A549 (cell line): ENCODE data around the gene B3GALNT2. TPM values are rescaled to one million over a fixed set of nuclear protein-coding genes. Genes with fewer than 3 reads are reported as not detected.

Experiments
- ATAC-seq, 2 experiments: fragments of 200-7000 bp in 1 of 2; fragments of >200 bp in 1 of 2; cut with Nextera tagmentation in 1 of 2; cut with Tn5 transposase in 1 of 2; 3 replicates each; pipeline versions ENCODE4 v1.8.0 to v1.9.1; 2018 to 2020; ENCODE audit warnings: mild to moderate bottlenecking in 1 of 2, moderate library complexity in 1 of 2
- CTCF ChIA-PET: fragments of 300-600 bp; sonication (Branson Sonifier 250); formaldehyde crosslinking; extraction: SDS; loops from one replicate; lab custom pipeline; 2021; ENCODE audit warnings: antibody characterized with exemption, inconsistent platforms; lab: Yijun Ruan, JAX
- POLR2A ChIA-PET: fragments of 350-600 bp; formaldehyde crosslinking; extraction: SDS; loops from one replicate; lab custom pipeline; 2021; ENCODE audit warnings: antibody characterized with exemption, inconsistent platforms; lab: Yijun Ruan, JAX
- DNase-seq, 2 experiments: peaks; one replicate each; pipeline versions ENCODE4 v3.0.0 to v3.0.0-alpha.2; 2011 to 2016; ENCODE audit warnings: low read depth in 1 of 2, low spot score in 1 of 2
- FAIRE-seq: peaks from 2 replicates; lab custom pipeline; 2011; peaks lifted over from hg19 to GRCh38; lab: Jason Lieb, UNC
- H3K27ac ChIP-seq, 2 experiments: fragments of >200 bp; sonication (Bioruptor Twin); formaldehyde crosslinking; 3 replicates each; pipeline ENCODE4 v1.5.1; 2016 to 2017
- H3K4me1 ChIP-seq: fragments of >200 bp; sonication (Bioruptor Twin); formaldehyde crosslinking; 3 replicates; pipeline ENCODE4 v1.6.1; 2016
- H3K4me2 ChIP-seq: fragments of >200 bp; sonication (Bioruptor Twin); formaldehyde crosslinking; 3 replicates; pipeline ENCODE4 v1.6.1; 2016
- H3K4me3 ChIP-seq: fragments of >200 bp; sonication (Bioruptor Twin); formaldehyde crosslinking; 3 replicates; pipeline ENCODE4 v1.5.1; 2016
- H3K9me3 ChIP-seq: fragments of >200 bp; sonication (Bioruptor Twin); formaldehyde crosslinking; 3 replicates; pipeline ENCODE4 v1.6.1; 2016
- BHLHE40 ChIP-seq: IDR thresholded peaks from 2 replicates; pipeline ENCODE4 v1.6.1; 2012; ENCODE audit warnings: low read depth, low read length, inconsistent platforms
- CBX2 ChIP-seq: fragments of 200-600 bp; sonication (generic); IDR thresholded peaks from 2 replicates; pipeline ENCODE4 v1.6.1; 2016; ENCODE audit warnings: low read depth, mild to moderate bottlenecking, borderline replicate concordance
- EP300 ChIP-seq, 2 experiments: fragments of >200 bp; sonication (Bioruptor Twin); formaldehyde crosslinking; IDR thresholded peaks; 2 replicates in 1 of 2; 3 replicates in 1 of 2; pipeline ENCODE4 v1.6.1; 2016 to 2017
- ESRRA ChIP-seq: fragments of 150-350 bp; IDR thresholded peaks from 2 replicates; pipeline ENCODE4 v1.6.1; 2014; ENCODE audit warnings: mild to moderate bottlenecking, low read length, borderline replicate concordance
- FOSB ChIP-seq: fragments of 250-450 bp; sonication (Bioruptor Pico); IDR thresholded peaks from 2 replicates; pipeline ENCODE4 v1.5.0; 2020; ENCODE audit warnings: mild to moderate bottlenecking, moderate library complexity
- FOSL2 ChIP-seq, 2 experiments: fragments of 450-650 bp in 1 of 2; fragments of >200 bp in 1 of 2; sonication (Bioruptor Twin) in 1 of 2; formaldehyde crosslinking; IDR thresholded peaks; 2 replicates each; pipeline versions ENCODE4 v1.5.0 to v1.6.1; 2016 to 2020; ENCODE audit warnings: mild to moderate bottlenecking in 1 of 2, moderate library complexity in 1 of 2
- HOXA7 ChIP-seq: fragments of 250-450 bp; sonication (Bioruptor Pico); IDR thresholded peaks from 2 replicates; pipeline ENCODE4 v1.5.0; 2020; ENCODE audit warnings: mild to moderate bottlenecking, moderate library complexity
- JUN ChIP-seq, 2 experiments: fragments of >200 bp; sonication (Bioruptor Twin); formaldehyde crosslinking; IDR thresholded peaks; 2 replicates in 1 of 2; 3 replicates in 1 of 2; pipeline ENCODE4 v1.6.1; 2016 to 2017
- JUNB ChIP-seq: fragments of >200 bp; sonication (Bioruptor Twin); formaldehyde crosslinking; IDR thresholded peaks from 2 replicates; pipeline ENCODE4 v1.6.1; 2016
- MAZ ChIP-seq: fragments of 150-350 bp; IDR thresholded peaks from 2 replicates; pipeline ENCODE4 v1.6.1; 2014; ENCODE audit warnings: antibody characterized with exemption, low read depth, low read length, borderline replicate concordance
- MYC ChIP-seq: IDR thresholded peaks from 2 replicates; pipeline ENCODE4 v1.6.1; 2012; ENCODE audit warnings: mild to moderate bottlenecking, inconsistent platforms, low read length, improper control_type of control experiment, borderline replicate concordance
- NPAS2 ChIP-seq: fragments of 250-450 bp; sonication (Bioruptor Pico); IDR thresholded peaks from 2 replicates; pipeline ENCODE4 v1.8.0; 2022; ENCODE audit warnings: mild to moderate bottlenecking, moderate library complexity, borderline replicate concordance
- PHF8 ChIP-seq: fragments of 200-600 bp; sonication (generic); IDR thresholded peaks from 2 replicates; pipeline ENCODE4 v1.6.1; 2016; ENCODE audit warnings: low read depth, mild to moderate bottlenecking, antibody characterized with exemption, moderate library complexity, borderline replicate concordance
- POLR2A ChIP-seq: IDR thresholded peaks from 2 replicates; pipeline ENCODE4 v1.6.1; 2012; ENCODE audit warnings: mild to moderate bottlenecking, low read length
- RAD21 ChIP-seq, 2 experiments: fragments of >200 bp in 1 of 2; sonication (Bioruptor Twin) in 1 of 2; formaldehyde crosslinking in 1 of 2; IDR thresholded peaks in 1 of 2; conservative IDR thresholded peaks in 1 of 2; 2 replicates in 1 of 2; 3 replicates in 1 of 2; pipeline ENCODE4 v1.6.1; 2012 to 2018; ENCODE audit warnings: inconsistent platforms in 1 of 2
- RCOR1 ChIP-seq: fragments of 150-350 bp; IDR thresholded peaks from 2 replicates; pipeline ENCODE4 v1.6.1; 2014; ENCODE audit warnings: antibody characterized with exemption, low read length, low read depth
- RFX5 ChIP-seq: fragments of 450-650 bp; IDR thresholded peaks from 2 replicates; pipeline ENCODE4 v1.7.1; 2014; ENCODE audit warnings: antibody characterized with exemption, mild to moderate bottlenecking, moderate library complexity
- SMC3 ChIP-seq: fragments of >200 bp; sonication (Bioruptor Twin); formaldehyde crosslinking; IDR thresholded peaks from 3 replicates; pipeline ENCODE4 v1.6.1; 2018; ENCODE audit warnings: inconsistent platforms
- TP53 ChIP-seq: fragments of 250-450 bp; sonication (Bioruptor Pico); IDR thresholded peaks from 2 replicates; pipeline ENCODE4 v1.5.0; 2021; ENCODE audit warnings: mild to moderate bottlenecking, moderate library complexity
- ZFP36 ChIP-seq: fragments of 450-650 bp; IDR thresholded peaks from 2 replicates; pipeline ENCODE4 v1.6.1; 2014; ENCODE audit warnings: borderline replicate concordance; ENCODE audit not compliant: partially characterized antibody
- ZSCAN20 ChIP-seq: fragments of 250-450 bp; sonication (Bioruptor Pico); IDR thresholded peaks from 2 replicates; pipeline ENCODE4 v1.8.0; 2022; ENCODE audit warnings: mild to moderate bottlenecking, moderate library complexity
- WGBS: methylation state at CpG from one replicate; pipeline ENCODE4 v1.1.6; 2017; ENCODE audit errors: missing lambda C conversion rate; 5-methylcytosine and 5-hydroxymethylcytosine counted together
- polyA plus RNA-seq, 4 experiments: library from polyadenylated mRNA; depleted of rRNA in 3 of 4; stranded (reverse); fragments of >200 nt; fragmentation: RNase III in 1 of 4; extraction: RNeasy Plus Mini Kit Qiagen cat#74134 plus additional on column Dnase treatment in 1 of 4; gene quantifications; 2 replicates in 3 of 4; 3 replicates in 1 of 4; pipeline ENCODE4 v1.2.3, GENCODE V29; 2011 to 2017
- TF ChIP-seq, protein P1 (sequence below): fragments of >200 bp; sonication (Bioruptor Twin); formaldehyde crosslinking; IDR thresholded peaks from 3 replicates; pipeline ENCODE4 v1.6.1; 2016
- TF ChIP-seq, protein P2 (sequence below): IDR thresholded peaks from 2 replicates; pipeline ENCODE4 v1.6.1; 2012; ENCODE audit warnings: low read depth, borderline replicate concordance
- TF ChIP-seq, protein P3 (sequence below): fragments of 450-650 bp; IDR thresholded peaks from 2 replicates; pipeline ENCODE4 v1.6.1; 2014; ENCODE audit warnings: antibody characterized with exemption
- TF ChIP-seq, protein P4 (sequence below): IDR thresholded peaks from 2 replicates; pipeline ENCODE4 v1.6.1; 2012
- TF ChIP-seq, protein P5 (sequence below): fragments of >200 bp; sonication (Bioruptor Twin); formaldehyde crosslinking; IDR thresholded peaks from 3 replicates; pipeline ENCODE4 v1.5.1; 2016

B3GALNT2 gene
- polyA plus RNA-seq, 2 of the 4 experiments (the other 2 are of a cell fraction): 17.3 to 39.6 TPM

DNA sequence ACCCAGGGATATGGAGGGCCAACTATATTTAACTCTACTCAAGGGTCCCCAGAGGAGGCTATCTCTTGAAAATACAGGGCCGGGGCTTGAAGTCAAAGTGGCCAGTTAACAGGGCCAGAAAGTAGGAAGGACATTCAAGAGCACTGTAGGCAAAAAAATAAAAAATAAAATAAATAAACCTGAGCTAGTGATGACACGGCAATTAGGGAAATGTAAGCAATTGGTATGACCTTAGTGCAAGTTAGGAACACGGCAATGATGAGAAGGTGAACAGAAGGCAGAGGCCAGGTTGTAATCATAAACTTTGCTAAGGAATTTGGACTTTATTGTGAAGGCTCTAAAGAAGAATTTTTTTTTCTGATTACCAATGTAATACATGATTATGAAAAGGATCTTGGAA, 3.4 kb upstream of the B3GALNT2 start:
- no peak overlapping the region for H3K27ac ChIP-seq
- 87% methylated on average over 3 of the region's 3 CpGs for WGBS
- TF ChIP-seq, protein P1, sequence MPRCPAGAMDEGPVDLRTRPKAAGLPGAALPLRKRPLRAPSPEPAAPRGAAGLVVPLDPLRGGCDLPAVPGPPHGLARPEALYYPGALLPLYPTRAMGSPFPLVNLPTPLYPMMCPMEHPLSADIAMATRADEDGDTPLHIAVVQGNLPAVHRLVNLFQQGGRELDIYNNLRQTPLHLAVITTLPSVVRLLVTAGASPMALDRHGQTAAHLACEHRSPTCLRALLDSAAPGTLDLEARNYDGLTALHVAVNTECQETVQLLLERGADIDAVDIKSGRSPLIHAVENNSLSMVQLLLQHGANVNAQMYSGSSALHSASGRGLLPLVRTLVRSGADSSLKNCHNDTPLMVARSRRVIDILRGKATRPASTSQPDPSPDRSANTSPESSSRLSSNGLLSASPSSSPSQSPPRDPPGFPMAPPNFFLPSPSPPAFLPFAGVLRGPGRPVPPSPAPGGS: no peak
- TF ChIP-seq ZFP36 (no peak), EP300 (IDR thresholded peaks at IDR 0.05) (no peak), RAD21 (conservative IDR thresholded peaks at IDR 0.05 in 1 of 2, IDR thresholded peaks at IDR 0.05 in 1 of 2) (no peak), JUN (IDR thresholded peaks at IDR 0.05) (no peak), FOSB (CRISPR knock-in tag) (no peak), HOXA7 (CRISPR knock-in tag) (no peak), NPAS2 (CRISPR knock-in tag) (no peak)
- TF ChIP-seq, protein P2, sequence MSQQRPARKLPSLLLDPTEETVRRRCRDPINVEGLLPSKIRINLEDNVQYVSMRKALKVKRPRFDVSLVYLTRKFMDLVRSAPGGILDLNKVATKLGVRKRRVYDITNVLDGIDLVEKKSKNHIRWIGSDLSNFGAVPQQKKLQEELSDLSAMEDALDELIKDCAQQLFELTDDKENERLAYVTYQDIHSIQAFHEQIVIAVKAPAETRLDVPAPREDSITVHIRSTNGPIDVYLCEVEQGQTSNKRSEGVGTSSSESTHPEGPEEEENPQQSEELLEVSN: no peak
- TF ChIP-seq, protein P3, sequence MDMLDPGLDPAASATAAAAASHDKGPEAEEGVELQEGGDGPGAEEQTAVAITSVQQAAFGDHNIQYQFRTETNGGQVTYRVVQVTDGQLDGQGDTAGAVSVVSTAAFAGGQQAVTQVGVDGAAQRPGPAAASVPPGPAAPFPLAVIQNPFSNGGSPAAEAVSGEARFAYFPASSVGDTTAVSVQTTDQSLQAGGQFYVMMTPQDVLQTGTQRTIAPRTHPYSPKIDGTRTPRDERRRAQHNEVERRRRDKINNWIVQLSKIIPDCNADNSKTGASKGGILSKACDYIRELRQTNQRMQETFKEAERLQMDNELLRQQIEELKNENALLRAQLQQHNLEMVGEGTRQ: no peak
- ChIA-PET POLR2A (no interaction called here), CTCF (interaction anchor here (1.6 kb wide), 1 partner anchor 277 kb away, joined by 4 read pairs; no protein-coding TSS in a partner anchor)
- FAIRE-seq: no peak
- no peak for ATAC-seq
- DNase-seq: no peak
- no peak overlapping the region for H3K4me3 ChIP-seq
- peaks cover 10% of the 10 kb centered on the region for H3K4me1 ChIP-seq
- no peak overlapping the region for H3K4me2 ChIP-seq
- H3K9me3 ChIP-seq: no peaks in the 10 kb centered on the region

DNA sequence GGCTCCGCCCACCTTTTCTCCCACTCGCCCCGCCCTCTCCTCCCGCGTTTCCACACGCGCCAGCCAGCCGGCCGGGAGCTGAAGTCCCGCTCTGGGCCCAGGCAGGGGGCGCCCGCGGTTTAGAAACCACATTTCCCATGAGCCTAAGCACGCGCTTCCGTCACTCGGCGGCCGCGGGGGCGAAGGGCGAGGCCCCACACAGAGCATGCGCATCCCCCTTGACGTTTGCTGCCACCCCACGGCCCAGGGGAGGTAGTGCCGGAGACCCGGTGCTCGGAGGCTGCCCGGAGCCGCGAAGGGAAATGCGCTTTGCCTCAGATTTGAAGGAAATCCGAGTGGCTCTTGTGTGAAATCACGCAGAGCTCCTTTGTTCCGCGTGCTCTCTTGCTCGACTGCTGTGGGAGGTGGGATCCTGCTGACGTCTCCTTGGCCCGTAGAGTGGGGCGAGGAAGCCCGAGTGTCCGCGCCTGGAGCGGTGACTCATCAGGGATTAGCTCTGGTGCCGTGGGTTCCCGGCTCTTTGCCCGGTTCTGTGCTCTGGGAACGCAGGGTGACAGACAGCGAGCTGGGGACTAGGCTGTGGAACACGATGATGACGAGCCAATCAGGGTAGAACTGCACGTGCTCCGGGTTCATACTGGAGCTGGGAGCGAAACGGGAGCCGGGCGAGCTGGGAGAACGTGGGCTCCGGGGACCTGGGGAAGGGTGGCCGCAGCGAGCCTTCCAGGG, 406 bp upstream of the B3GALNT2 start:
- WGBS: 1% methylated on average over 14 of the region's 61 CpGs
- POLR2A ChIA-PET: interaction anchor here (0.5 to 2.2 kb wide), 25 partner anchors 9 to 1021 kb away, joined by 3 to 11 read pairs (median 4); partner anchors contain the start of genes ARID4B, RBM34 and TBCE
- Histone ChIP-seq H3K27ac (peak overlapping the region; percentile 89 to 97), H3K4me1 (peaks cover 19% of the 10 kb centered on the region), H3K4me2 (peak overlapping the region; percentile 67), H3K4me3 (peak overlapping the region; percentile 82), H3K9me3 (no peaks in the 10 kb centered on the region)
- DNase-seq (peak; percentile 89 to 99), ATAC-seq (peak; percentile 84 to 91), FAIRE-seq (no peak)
- no peak for TF ChIP-seq ZSCAN20
- TF ChIP-seq, protein P1: peak; percentile 77; the same call in 2 of the 3 replicates
- no peak for TF ChIP-seq CBX2
- 0 out of 2 replicates have a peak, but pooled peaks have one; percentile 4 for TF ChIP-seq TP53
- TF ChIP-seq RFX5: no peak
- TF ChIP-seq MYC: peak; percentile 88
- TF ChIP-seq POLR2A: peak; percentile 67
- peak; percentile 40; the same call in 1 of the 2 replicates for TF ChIP-seq JUNB
- peak; percentile 55; the same call in 1 of the 2 replicates for TF ChIP-seq PHF8
- TF ChIP-seq, protein P4, sequence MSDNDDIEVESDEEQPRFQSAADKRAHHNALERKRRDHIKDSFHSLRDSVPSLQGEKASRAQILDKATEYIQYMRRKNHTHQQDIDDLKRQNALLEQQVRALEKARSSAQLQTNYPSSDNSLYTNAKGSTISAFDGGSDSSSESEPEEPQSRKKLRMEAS: peak; percentile 86
- peak; percentile 36 to 79; a peak in 3 of 5 replicates for TF ChIP-seq JUN (IDR thresholded peaks at IDR 0.05)
- TF ChIP-seq SMC3: peak; percentile 45
- TF ChIP-seq ESRRA: no peak
- TF ChIP-seq RAD21 (conservative IDR thresholded peaks at IDR 0.05 in 1 of 2, IDR thresholded peaks at IDR 0.05 in 1 of 2): peak; percentile 42 to 48; a peak in 3 of 5 replicates
- TF ChIP-seq RCOR1: no peak
- TF ChIP-seq BHLHE40: peak; percentile 69; the same call in 1 of the 2 replicates
- TF ChIP-seq, protein P3: peak; percentile 25; the same call in 1 of the 2 replicates
- TF ChIP-seq FOSL2 (IDR thresholded peaks at IDR 0.05): peak; percentile 85
- TF ChIP-seq FOSL2 (CRISPR knock-in tag; IDR thresholded peaks at IDR 0.05): peak; percentile 98
- TF ChIP-seq MAZ: peak; percentile 35; the same call in 1 of the 2 replicates
- TF ChIP-seq, protein P5, sequence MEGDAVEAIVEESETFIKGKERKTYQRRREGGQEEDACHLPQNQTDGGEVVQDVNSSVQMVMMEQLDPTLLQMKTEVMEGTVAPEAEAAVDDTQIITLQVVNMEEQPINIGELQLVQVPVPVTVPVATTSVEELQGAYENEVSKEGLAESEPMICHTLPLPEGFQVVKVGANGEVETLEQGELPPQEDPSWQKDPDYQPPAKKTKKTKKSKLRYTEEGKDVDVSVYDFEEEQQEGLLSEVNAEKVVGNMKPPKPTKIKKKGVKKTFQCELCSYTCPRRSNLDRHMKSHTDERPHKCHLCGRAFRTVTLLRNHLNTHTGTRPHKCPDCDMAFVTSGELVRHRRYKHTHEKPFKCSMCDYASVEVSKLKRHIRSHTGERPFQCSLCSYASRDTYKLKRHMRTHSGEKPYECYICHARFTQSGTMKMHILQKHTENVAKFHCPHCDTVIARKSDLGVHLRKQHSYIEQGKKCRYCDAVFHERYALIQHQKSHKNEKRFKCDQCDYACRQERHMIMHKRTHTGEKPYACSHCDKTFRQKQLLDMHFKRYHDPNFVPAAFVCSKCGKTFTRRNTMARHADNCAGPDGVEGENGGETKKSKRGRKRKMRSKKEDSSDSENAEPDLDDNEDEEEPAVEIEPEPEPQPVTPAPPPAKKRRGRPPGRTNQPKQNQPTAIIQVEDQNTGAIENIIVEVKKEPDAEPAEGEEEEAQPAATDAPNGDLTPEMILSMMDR: peak; percentile 73
- CTCF ChIA-PET: interaction anchor here (0.5 to 2.7 kb wide), 59 partner anchors 9 to 1018 kb away, joined by 3 to 20 read pairs (median 4); partner anchors contain the start of gene LYST
